ENCODE data around the gene REEP5.

REEP5 gene

GRCh38 chr5:112957036-112957808, 35.2 kb upstream of the REEP5 start:
- no peaks in the 10 kb centered on the region for H3K9me3 ChIP-seq (ENCODE audit: low read length)
- H3K36me3 ChIP-seq (ENCODE audit: insufficient read depth, low read length), result no peaks in the 10 kb centered on the region
- no peak overlapping the region for H3K27ac ChIP-seq (ENCODE audit: low read depth, low read length)
- H3K4me1 ChIP-seq (ENCODE audit: insufficient read depth, low read length), result peaks cover 11% of the 10 kb centered on the region
- H3K27me3 ChIP-seq (ENCODE audit: control insufficient read depth in 1 of 2, insufficient read depth in 2 of 2, low read length in 2 of 2), result no peaks in the 10 kb centered on the region
- no peak overlapping the region for H3K4me3 ChIP-seq (ENCODE audit: low read depth in 1 of 2, low read length in 2 of 2)
- H3K9ac ChIP-seq (ENCODE audit: low read length), result no peak overlapping the region

- Histone ChIP-seq H3K27ac (ENCODE audit: low read depth, low read length) (no peak overlapping the region), H3K9me3 (ENCODE audit: low read length) (no peaks in the 10 kb centered on the region), H3K4me3 (ENCODE audit: low read depth in 1 of 2, low read length in 2 of 2) (no peak overlapping the region), H3K36me3 (ENCODE audit: insufficient read depth, low read length) (no peaks in the 10 kb centered on the region), H3K9ac (ENCODE audit: low read length) (no peak overlapping the region), H3K27me3 (ENCODE audit: control insufficient read depth in 1 of 2, insufficient read depth in 2 of 2, low read length in 2 of 2) (no peaks in the 10 kb centered on the region), H3K4me1 (ENCODE audit: insufficient read depth, low read length) (peaks cover 11% of the 10 kb centered on the region)
These were observed 34.6 kb upstream of the REEP5 start for GRCh38 chr5:112956606-112957005.

GRCh38 chr5:112951124-112951702, 29.2 kb upstream of the REEP5 start:
- no peak overlapping the region for H3K27ac ChIP-seq (ENCODE audit: low read depth, low read length)
- no peak overlapping the region for H3K9ac ChIP-seq (ENCODE audit: low read length)
- H3K4me1 ChIP-seq (ENCODE audit: insufficient read depth, low read length), result no peaks in the 10 kb centered on the region
- no peaks in the 10 kb centered on the region for H3K27me3 ChIP-seq (ENCODE audit: control insufficient read depth in 1 of 2, insufficient read depth in 2 of 2, low read length in 2 of 2)
- no peaks in the 10 kb centered on the region for H3K36me3 ChIP-seq (ENCODE audit: insufficient read depth, low read length)
- no peaks in the 10 kb centered on the region for H3K9me3 ChIP-seq (ENCODE audit: low read length)
- H3K4me3 ChIP-seq (ENCODE audit: low read depth in 1 of 2, low read length in 2 of 2), result no peak overlapping the region

GRCh38 chr5:112948458-112948857, 26.4 kb upstream of the REEP5 start:
- Histone ChIP-seq H3K27me3 (ENCODE audit: control insufficient read depth in 1 of 2, insufficient read depth in 2 of 2, low read length in 2 of 2) (no peaks in the 10 kb centered on the region), H3K27ac (ENCODE audit: low read depth, low read length) (no peak overlapping the region), H3K36me3 (ENCODE audit: insufficient read depth, low read length) (no peaks in the 10 kb centered on the region), H3K9me3 (ENCODE audit: low read length) (no peaks in the 10 kb centered on the region), H3K9ac (ENCODE audit: low read length) (no peak overlapping the region), H3K4me3 (ENCODE audit: low read depth in 1 of 2, low read length in 2 of 2) (no peak overlapping the region), H3K4me1 (ENCODE audit: insufficient read depth, low read length) (no peaks in the 10 kb centered on the region)

- no peaks in the 10 kb centered on the region for H3K4me1 ChIP-seq (ENCODE audit: insufficient read depth, low read length)
- no peak overlapping the region for H3K4me3 ChIP-seq (ENCODE audit: low read depth in 1 of 2, low read length in 2 of 2)
- no peak overlapping the region for H3K9ac ChIP-seq (ENCODE audit: low read length)
- H3K36me3 ChIP-seq (ENCODE audit: insufficient read depth, low read length), result no peaks in the 10 kb centered on the region
- H3K9me3 ChIP-seq (ENCODE audit: low read length), result no peaks in the 10 kb centered on the region
- no peaks in the 10 kb centered on the region for H3K27me3 ChIP-seq (ENCODE audit: control insufficient read depth in 1 of 2, insufficient read depth in 2 of 2, low read length in 2 of 2)
- no peak overlapping the region for H3K27ac ChIP-seq (ENCODE audit: low read depth, low read length)
These were observed 18.6 kb upstream of the REEP5 start for GRCh38 chr5:112940670-112941069.

GRCh38 chr5:112938286-112938685, 16.3 kb upstream of the REEP5 start:
- H3K4me1 ChIP-seq (ENCODE audit: insufficient read depth, low read length), result no peaks in the 10 kb centered on the region
- H3K27ac ChIP-seq (ENCODE audit: low read depth, low read length), result no peak overlapping the region
- H3K27me3 ChIP-seq (ENCODE audit: control insufficient read depth in 1 of 2, insufficient read depth in 2 of 2, low read length in 2 of 2), result no peaks in the 10 kb centered on the region
- H3K9me3 ChIP-seq (ENCODE audit: low read length), result no peaks in the 10 kb centered on the region
- no peak overlapping the region for H3K4me3 ChIP-seq (ENCODE audit: low read depth in 1 of 2, low read length in 2 of 2)
- no peak overlapping the region for H3K9ac ChIP-seq (ENCODE audit: low read length)
- no peaks in the 10 kb centered on the region for H3K36me3 ChIP-seq (ENCODE audit: insufficient read depth, low read length)

GRCh38 chr5:112935675-112936074, 13.6 kb upstream of the REEP5 start:
- no peak overlapping the region for H3K27ac ChIP-seq (ENCODE audit: low read depth, low read length)
- no peak overlapping the region for H3K9ac ChIP-seq (ENCODE audit: low read length)
- no peaks in the 10 kb centered on the region for H3K36me3 ChIP-seq (ENCODE audit: insufficient read depth, low read length)
- no peaks in the 10 kb centered on the region for H3K4me1 ChIP-seq (ENCODE audit: insufficient read depth, low read length)
- H3K4me3 ChIP-seq (ENCODE audit: low read depth in 1 of 2, low read length in 2 of 2), result no peak overlapping the region
- no peaks in the 10 kb centered on the region for H3K27me3 ChIP-seq (ENCODE audit: control insufficient read depth in 1 of 2, insufficient read depth in 2 of 2, low read length in 2 of 2)
- H3K9me3 ChIP-seq (ENCODE audit: low read length), result no peaks in the 10 kb centered on the region

- Histone ChIP-seq H3K9me3 (ENCODE audit: low read length) (no peaks in the 10 kb centered on the region), H3K36me3 (ENCODE audit: insufficient read depth, low read length) (no peaks in the 10 kb centered on the region), H3K27me3 (ENCODE audit: control insufficient read depth in 1 of 2, insufficient read depth in 2 of 2, low read length in 2 of 2) (no peaks in the 10 kb centered on the region), H3K4me3 (ENCODE audit: low read depth in 1 of 2, low read length in 2 of 2) (no peak overlapping the region), H3K4me1 (ENCODE audit: insufficient read depth, low read length) (no peaks in the 10 kb centered on the region), H3K27ac (ENCODE audit: low read depth, low read length) (no peak overlapping the region), H3K9ac (ENCODE audit: low read length) (no peak overlapping the region)
These were observed 12.3 kb upstream of the REEP5 start for GRCh38 chr5:112934366-112934663.

- no peaks in the 10 kb centered on the region for H3K9me3 ChIP-seq (ENCODE audit: low read length)
- H3K4me1 ChIP-seq (ENCODE audit: insufficient read depth, low read length), result no peaks in the 10 kb centered on the region
- H3K9ac ChIP-seq (ENCODE audit: low read length), result no peak overlapping the region
- H3K27ac ChIP-seq (ENCODE audit: low read depth, low read length), result no peak overlapping the region
- H3K36me3 ChIP-seq (ENCODE audit: insufficient read depth, low read length), result no peaks in the 10 kb centered on the region
- H3K27me3 ChIP-seq (ENCODE audit: control insufficient read depth in 1 of 2, insufficient read depth in 2 of 2, low read length in 2 of 2), result no peaks in the 10 kb centered on the region
- H3K4me3 ChIP-seq (ENCODE audit: low read depth in 1 of 2, low read length in 2 of 2), result no peak overlapping the region
These were observed 11.8 kb upstream of the REEP5 start for GRCh38 chr5:112933651-112934365.

- no peaks in the 10 kb centered on the region for H3K9me3 ChIP-seq (ENCODE audit: low read length)
- no peak overlapping the region for H3K4me3 ChIP-seq (ENCODE audit: low read depth in 1 of 2, low read length in 2 of 2)
- H3K9ac ChIP-seq (ENCODE audit: low read length), result no peak overlapping the region
- no peaks in the 10 kb centered on the region for H3K27me3 ChIP-seq (ENCODE audit: control insufficient read depth in 1 of 2, insufficient read depth in 2 of 2, low read length in 2 of 2)
- no peaks in the 10 kb centered on the region for H3K36me3 ChIP-seq (ENCODE audit: insufficient read depth, low read length)
- no peaks in the 10 kb centered on the region for H3K4me1 ChIP-seq (ENCODE audit: insufficient read depth, low read length)
- no peak overlapping the region for H3K27ac ChIP-seq (ENCODE audit: low read depth, low read length)
These were observed 11.1 kb upstream of the REEP5 start for GRCh38 chr5:112933105-112933504.

GRCh38 chr5:112931473-112931872, 9.4 kb upstream of the REEP5 start:
- Histone ChIP-seq H3K4me3 (ENCODE audit: low read depth in 1 of 2, low read length in 2 of 2) (no peak overlapping the region), H3K27ac (ENCODE audit: low read depth, low read length) (no peak overlapping the region), H3K9ac (ENCODE audit: low read length) (no peak overlapping the region), H3K27me3 (ENCODE audit: control insufficient read depth in 1 of 2, insufficient read depth in 2 of 2, low read length in 2 of 2) (no peaks in the 10 kb centered on the region), H3K9me3 (ENCODE audit: low read length) (no peaks in the 10 kb centered on the region), H3K4me1 (ENCODE audit: insufficient read depth, low read length) (no peaks in the 10 kb centered on the region), H3K36me3 (ENCODE audit: insufficient read depth, low read length) (no peaks in the 10 kb centered on the region)

- Histone ChIP-seq H3K9ac (ENCODE audit: low read length) (no peak overlapping the region), H3K4me3 (ENCODE audit: low read depth in 1 of 2, low read length in 2 of 2) (no peak overlapping the region), H3K9me3 (ENCODE audit: low read length) (no peaks in the 10 kb centered on the region), H3K27me3 (ENCODE audit: control insufficient read depth in 1 of 2, insufficient read depth in 2 of 2, low read length in 2 of 2) (no peaks in the 10 kb centered on the region), H3K36me3 (ENCODE audit: insufficient read depth, low read length) (no peaks in the 10 kb centered on the region), H3K4me1 (ENCODE audit: insufficient read depth, low read length) (no peaks in the 10 kb centered on the region), H3K27ac (ENCODE audit: low read depth, low read length) (no peak overlapping the region)
These were observed 8.0 kb upstream of the REEP5 start for GRCh38 chr5:112930082-112930344.

Measured in muscle layer of colon (tissue), 2 donors.